Neutrophil (primary cell): Measurements from ENCODE around the gene FN3K.

ENCODE experiments used
- H3K27ac ChIP-seq: fragments of 200-600 bp; sonication (generic); 2 replicates; pipeline ENCODE4 v1.5.1; 2016; ENCODE audit warnings: mild to moderate bottlenecking, moderate library complexity
- H3K27me3 ChIP-seq: fragments of 200-600 bp; sonication (generic); 2 replicates; pipeline ENCODE4 v1.6.0; 2016; ENCODE audit warnings: mild to moderate bottlenecking
- H3K36me3 ChIP-seq: fragments of 200-600 bp; sonication (generic); 2 replicates; pipeline ENCODE4 v1.5.1; 2017
- H3K4me1 ChIP-seq, 2 experiments: fragments of 200-600 bp in 1 of 2; sonication (generic) in 1 of 2; 1 replicate in 1 of 2; 2 replicates in 1 of 2; pipeline versions ENCODE4 v1.5.1 to v1.6.1; 2013 to 2016; ENCODE audit warnings: low read depth in 1 of 2, low read length in 1 of 2, mild to moderate bottlenecking in 1 of 2, moderate library complexity in 1 of 2; ENCODE audit not compliant: control insufficient read depth in 1 of 2, insufficient read depth in 1 of 2
- H3K4me3 ChIP-seq, 2 experiments: fragments of 200-600 bp in 1 of 2; sonication (generic) in 1 of 2; 1 replicate in 1 of 2; 2 replicates in 1 of 2; pipeline ENCODE4 v1.5.1; 2013 to 2016; ENCODE audit warnings: low read depth in 1 of 2, low read length in 1 of 2, mild to moderate bottlenecking in 1 of 2, moderate library complexity in 1 of 2
- H3K9me3 ChIP-seq: fragments of 200-600 bp; sonication (generic); 2 replicates; pipeline ENCODE4 v1.5.1; 2016
- TF ChIP-seq, protein P1 (sequence below): fragments of 200-600 bp; sonication (generic); IDR thresholded peaks from 2 replicates; pipeline ENCODE4 v1.5.1; 2016; ENCODE audit warnings: antibody characterized with exemption

Gene FN3K

GRCh38 chr17:82696259-82696658, 39.2 kb upstream of the FN3K start:
- TF ChIP-seq, protein P1, sequence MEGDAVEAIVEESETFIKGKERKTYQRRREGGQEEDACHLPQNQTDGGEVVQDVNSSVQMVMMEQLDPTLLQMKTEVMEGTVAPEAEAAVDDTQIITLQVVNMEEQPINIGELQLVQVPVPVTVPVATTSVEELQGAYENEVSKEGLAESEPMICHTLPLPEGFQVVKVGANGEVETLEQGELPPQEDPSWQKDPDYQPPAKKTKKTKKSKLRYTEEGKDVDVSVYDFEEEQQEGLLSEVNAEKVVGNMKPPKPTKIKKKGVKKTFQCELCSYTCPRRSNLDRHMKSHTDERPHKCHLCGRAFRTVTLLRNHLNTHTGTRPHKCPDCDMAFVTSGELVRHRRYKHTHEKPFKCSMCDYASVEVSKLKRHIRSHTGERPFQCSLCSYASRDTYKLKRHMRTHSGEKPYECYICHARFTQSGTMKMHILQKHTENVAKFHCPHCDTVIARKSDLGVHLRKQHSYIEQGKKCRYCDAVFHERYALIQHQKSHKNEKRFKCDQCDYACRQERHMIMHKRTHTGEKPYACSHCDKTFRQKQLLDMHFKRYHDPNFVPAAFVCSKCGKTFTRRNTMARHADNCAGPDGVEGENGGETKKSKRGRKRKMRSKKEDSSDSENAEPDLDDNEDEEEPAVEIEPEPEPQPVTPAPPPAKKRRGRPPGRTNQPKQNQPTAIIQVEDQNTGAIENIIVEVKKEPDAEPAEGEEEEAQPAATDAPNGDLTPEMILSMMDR: no peak
- H3K36me3 ChIP-seq: no peaks in the 10 kb centered on the region
- no peak overlapping the region for H3K4me3 ChIP-seq
- H3K4me1 ChIP-seq: peaks cover 16 to 20% of the 10 kb centered on the region in 2 experiments
- H3K27ac ChIP-seq: no peak overlapping the region
- peaks cover 70% of the 10 kb centered on the region for H3K27me3 ChIP-seq
- H3K9me3 ChIP-seq: no peaks in the 10 kb centered on the region

GRCh38 chr17:82696916-82697807, 38.3 kb upstream of the FN3K start:
- Histone ChIP-seq H3K36me3 (no peaks in the 10 kb centered on the region), H3K4me3 (peak overlapping the region; percentile 38 to 65), H3K27me3 (peaks cover 70% of the 10 kb centered on the region), H3K9me3 (no peaks in the 10 kb centered on the region), H3K4me1 (peaks cover 16 to 20% of the 10 kb centered on the region in 2 experiments), H3K27ac (no peak overlapping the region)
- TF ChIP-seq, protein P1: no peak

GRCh38 chr17:82697808-82698064, 37.7 kb upstream of the FN3K start:
- H3K27me3 ChIP-seq: peaks cover 70% of the 10 kb centered on the region
- H3K36me3 ChIP-seq: no peaks in the 10 kb centered on the region
- peak overlapping the region; percentile 38 to 65 for H3K4me3 ChIP-seq
- TF ChIP-seq, protein P1: no peak
- peaks cover 16 to 20% of the 10 kb centered on the region in 2 experiments for H3K4me1 ChIP-seq
- no peaks in the 10 kb centered on the region for H3K9me3 ChIP-seq
- H3K27ac ChIP-seq: no peak overlapping the region

GRCh38 chr17:82698065-82698973, 37.1 kb upstream of the FN3K start, which contains the start of gene RAB40B:
TSS of gene RAB40B (minus strand) at chr17:82698698. CDS start at chr17:82698596, 102 bp downstream.
- Histone ChIP-seq H3K27ac (peak within 1 kb of the TSS; percentile 2), H3K9me3 (no peaks in the 10 kb centered on the region), H3K36me3 (no peaks in the 10 kb centered on the region), H3K4me1 (peaks cover 16 to 20% of the 10 kb centered on the region in 2 experiments), H3K4me3 (peak within 1 kb of the TSS; percentile 51 to 65), H3K27me3 (peaks cover 70% of the 10 kb centered on the region)
- TF ChIP-seq, protein P1: no peak

DNA sequence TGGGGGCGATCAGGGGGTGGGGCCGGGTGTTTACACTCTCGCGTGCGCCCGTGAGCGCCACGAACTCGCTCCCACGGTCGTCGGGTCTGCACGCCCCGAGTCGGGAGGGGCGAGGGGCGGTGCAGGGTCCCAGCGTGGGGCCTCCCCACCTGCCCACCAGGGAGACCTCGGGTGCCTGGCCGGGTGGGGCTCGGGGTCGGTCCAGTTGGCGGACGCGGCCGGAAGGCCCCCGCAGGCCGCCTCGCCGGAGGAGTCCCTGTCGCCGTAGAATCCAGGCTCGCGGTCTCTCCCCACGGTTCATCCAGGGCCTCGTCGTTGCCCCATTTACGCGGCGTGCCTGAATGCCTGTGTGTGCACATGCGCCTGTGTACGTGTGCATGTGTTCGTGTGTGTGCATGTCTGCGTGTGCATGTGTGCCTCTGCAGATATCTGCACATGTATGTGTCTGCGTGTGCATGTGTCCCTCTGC, 36.4 kb upstream of the FN3K start:
- H3K36me3 ChIP-seq: no peaks in the 10 kb centered on the region
- H3K4me1 ChIP-seq: peaks cover 16 to 20% of the 10 kb centered on the region in 2 experiments
- peaks cover 70% of the 10 kb centered on the region for H3K27me3 ChIP-seq
- H3K9me3 ChIP-seq: no peaks in the 10 kb centered on the region
- TF ChIP-seq, protein P1: no peak
- peak overlapping the region; percentile 2 for H3K27ac ChIP-seq
- peak overlapping the region; percentile 51 to 65 for H3K4me3 ChIP-seq
